GM12892 (cell line): ENCODE measurements around the gene SS18L1.

Experiments
- POLR2A ChIP-seq: IDR thresholded peaks from 2 replicates; pipeline ENCODE4 v1.6.1; 2011; ENCODE audit warnings: low read depth, low read length, control low read depth
- POLR2AphosphoS5 ChIP-seq: IDR thresholded peaks from 2 replicates; pipeline ENCODE4 v1.6.1; 2011; ENCODE audit warnings: low read depth, low read length, control low read depth
- TAF1 ChIP-seq: IDR thresholded peaks from 2 replicates; pipeline ENCODE4 v1.6.1; 2011; ENCODE audit warnings: low read depth, mild to moderate bottlenecking, control low read depth, low read length, borderline replicate concordance

DNA sequence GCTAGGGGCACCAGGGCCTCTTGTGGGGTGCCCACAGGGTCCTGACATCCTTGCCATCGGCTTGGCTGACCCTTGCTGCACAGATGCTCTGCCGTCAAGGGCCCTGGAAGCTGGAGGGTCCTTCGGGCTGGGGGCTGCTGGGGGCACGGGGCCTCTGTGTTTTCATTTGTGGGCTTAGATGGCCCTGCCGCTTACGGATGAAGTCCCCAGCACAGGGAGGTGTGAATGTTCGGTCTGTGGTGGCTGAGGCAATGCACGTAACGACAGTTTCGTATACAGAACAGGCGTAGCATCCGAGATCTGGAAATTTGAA, 14.5 kb downstream of the SS18L1 start:
- TF ChIP-seq POLR2AphosphoS5 (no peak), TAF1 (no peak), POLR2A (no peak)
